WERI-Rb-1 (cell line): ENCODE data around the gene UBL4B.

ENCODE experiments used
- DNase-seq: peaks from one replicate; pipeline ENCODE4 v3.0.0-alpha.2; 2020
- H3K27ac ChIP-seq: fragments of 250-450 bp; sonication (Bioruptor Pico); 2 replicates; pipeline ENCODE4 v1.5.1; 2020; ENCODE audit warnings: mild to moderate bottlenecking, moderate library complexity
- H3K27me3 ChIP-seq: fragments of 250-450 bp; sonication (Bioruptor Pico); 2 replicates; pipeline ENCODE4 v1.5.1; 2021; ENCODE audit warnings: mild to moderate bottlenecking, low read depth, moderate library complexity; ENCODE audit not compliant: insufficient read depth, severe bottlenecking
- H3K36me3 ChIP-seq: fragments of 250-450 bp; sonication (Bioruptor Pico); 2 replicates; pipeline ENCODE4 v1.5.1; 2020; ENCODE audit warnings: mild to moderate bottlenecking, moderate library complexity
- H3K4me3 ChIP-seq: 2 replicates; pipeline ENCODE4 v1.5.1; 2011; ENCODE audit warnings: low read depth, mild to moderate bottlenecking, control low read depth, low read length
- H3K9me3 ChIP-seq: fragments of 250-450 bp; sonication (Bioruptor Pico); 2 replicates; pipeline ENCODE4 v1.5.1; 2021; ENCODE audit warnings: mild to moderate bottlenecking, moderate library complexity; ENCODE audit not compliant: severe bottlenecking
- TF ChIP-seq, protein P1 (sequence below): IDR thresholded peaks from 2 replicates; pipeline ENCODE4 v1.5.1; 2011; ENCODE audit warnings: low read depth, mild to moderate bottlenecking, control low read depth, inconsistent platforms, low read length

UBL4B gene

DNA sequence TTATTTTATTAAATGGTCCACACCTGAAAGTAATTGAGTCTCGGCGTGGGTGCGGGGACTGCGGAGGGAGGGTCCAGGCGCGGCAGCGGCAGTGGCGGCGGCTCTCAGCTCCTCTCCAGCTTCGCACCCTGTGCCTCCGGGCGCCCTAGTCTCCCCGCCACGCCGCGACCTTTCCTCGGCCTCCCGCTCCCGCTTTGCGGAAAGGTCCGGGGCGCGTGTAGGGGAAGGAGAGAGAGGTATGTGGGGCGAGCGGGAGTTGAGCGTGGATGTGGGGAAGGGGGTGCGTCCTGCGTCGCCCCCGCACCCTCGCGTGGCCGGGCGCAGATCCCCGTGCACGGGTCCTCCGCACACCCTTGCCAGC lies 28.4 kb upstream of the UBL4B start:
- H3K4me3 ChIP-seq, result peak overlapping the region; percentile 44
- no peaks in the 10 kb centered on the region for H3K36me3 ChIP-seq
- no peak for DNase-seq
- H3K27ac ChIP-seq, result no peak overlapping the region
- no peaks in the 10 kb centered on the region for H3K9me3 ChIP-seq
- TF ChIP-seq, protein P1, sequence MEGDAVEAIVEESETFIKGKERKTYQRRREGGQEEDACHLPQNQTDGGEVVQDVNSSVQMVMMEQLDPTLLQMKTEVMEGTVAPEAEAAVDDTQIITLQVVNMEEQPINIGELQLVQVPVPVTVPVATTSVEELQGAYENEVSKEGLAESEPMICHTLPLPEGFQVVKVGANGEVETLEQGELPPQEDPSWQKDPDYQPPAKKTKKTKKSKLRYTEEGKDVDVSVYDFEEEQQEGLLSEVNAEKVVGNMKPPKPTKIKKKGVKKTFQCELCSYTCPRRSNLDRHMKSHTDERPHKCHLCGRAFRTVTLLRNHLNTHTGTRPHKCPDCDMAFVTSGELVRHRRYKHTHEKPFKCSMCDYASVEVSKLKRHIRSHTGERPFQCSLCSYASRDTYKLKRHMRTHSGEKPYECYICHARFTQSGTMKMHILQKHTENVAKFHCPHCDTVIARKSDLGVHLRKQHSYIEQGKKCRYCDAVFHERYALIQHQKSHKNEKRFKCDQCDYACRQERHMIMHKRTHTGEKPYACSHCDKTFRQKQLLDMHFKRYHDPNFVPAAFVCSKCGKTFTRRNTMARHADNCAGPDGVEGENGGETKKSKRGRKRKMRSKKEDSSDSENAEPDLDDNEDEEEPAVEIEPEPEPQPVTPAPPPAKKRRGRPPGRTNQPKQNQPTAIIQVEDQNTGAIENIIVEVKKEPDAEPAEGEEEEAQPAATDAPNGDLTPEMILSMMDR, result no peak
- H3K27me3 ChIP-seq, result peaks cover 30% of the 10 kb centered on the region

DNA sequence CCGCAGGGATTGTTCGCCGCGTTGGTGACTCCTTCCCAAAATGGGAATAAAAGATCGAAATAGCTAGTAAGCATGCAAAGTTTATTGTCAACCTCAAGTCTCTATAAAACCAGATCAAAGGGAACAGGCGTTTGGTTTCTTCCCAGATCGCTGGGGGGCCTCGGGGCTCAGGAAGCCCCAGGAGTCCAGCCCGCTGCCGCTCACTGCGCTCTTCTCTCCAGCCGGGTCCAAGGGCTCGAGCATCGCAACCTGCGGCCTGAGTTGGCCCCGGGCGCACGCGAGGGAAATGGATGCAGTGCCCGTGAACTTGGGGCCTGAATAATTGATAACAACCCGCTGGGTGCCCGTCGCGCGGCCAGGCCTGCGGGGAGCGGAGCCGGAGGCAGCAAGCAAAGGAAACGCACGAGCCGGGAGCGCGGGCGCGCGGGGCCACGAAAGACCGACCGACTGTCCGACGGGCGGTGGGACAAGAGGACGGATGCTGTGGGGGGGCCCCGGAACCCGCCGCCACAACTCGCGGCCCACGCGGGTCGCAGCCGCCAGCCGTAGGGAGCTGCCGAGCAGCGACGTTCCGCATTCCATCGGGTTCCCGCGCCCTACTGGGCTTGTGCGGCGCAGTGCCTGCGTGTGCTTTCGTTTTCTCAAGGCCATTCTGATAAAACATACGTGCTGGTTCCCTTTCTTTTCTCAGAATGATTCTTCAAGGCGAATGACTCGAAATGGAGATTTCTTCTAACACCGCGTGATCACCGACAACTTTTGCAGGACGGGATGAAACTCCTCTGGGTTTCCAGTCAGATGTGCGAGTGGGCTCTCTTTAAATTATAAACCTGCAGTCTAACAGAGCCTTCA lies 27.8 kb upstream of the UBL4B start:
- TF ChIP-seq, protein P1, result no peak
- no peak overlapping the region for H3K27ac ChIP-seq
- peak overlapping the region; percentile 44 for H3K4me3 ChIP-seq
- H3K27me3 ChIP-seq, result peaks cover 30% of the 10 kb centered on the region
- DNase-seq, result no peak
- no peaks in the 10 kb centered on the region for H3K9me3 ChIP-seq
- no peaks in the 10 kb centered on the region for H3K36me3 ChIP-seq

DNA sequence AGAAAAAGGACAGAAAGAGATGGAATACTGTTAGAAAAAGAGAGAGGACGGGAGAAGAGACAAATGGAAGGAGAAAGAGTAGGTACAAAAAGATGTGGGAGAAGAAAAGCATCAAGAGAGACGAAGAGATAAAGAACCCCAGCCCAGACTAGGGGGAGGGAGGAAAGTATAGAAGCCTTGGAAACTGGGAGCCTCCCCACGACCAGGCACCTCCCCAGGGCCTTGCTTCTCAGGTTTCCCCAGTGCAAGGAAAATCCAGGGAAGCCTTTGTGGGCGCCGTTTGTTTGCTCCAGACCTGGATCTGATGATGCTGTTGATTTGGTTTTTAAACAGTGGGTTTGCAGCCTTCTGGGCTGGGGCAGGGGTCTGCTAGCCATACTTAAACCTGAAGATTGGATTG lies 26.6 kb upstream of the UBL4B start:
- H3K27ac ChIP-seq, result no peak overlapping the region
- H3K36me3 ChIP-seq, result no peaks in the 10 kb centered on the region
- no peak for DNase-seq
- TF ChIP-seq, protein P1, result no peak
- H3K9me3 ChIP-seq, result no peaks in the 10 kb centered on the region
- peaks cover 30% of the 10 kb centered on the region for H3K27me3 ChIP-seq
- H3K4me3 ChIP-seq, result no peak overlapping the region

DNA sequence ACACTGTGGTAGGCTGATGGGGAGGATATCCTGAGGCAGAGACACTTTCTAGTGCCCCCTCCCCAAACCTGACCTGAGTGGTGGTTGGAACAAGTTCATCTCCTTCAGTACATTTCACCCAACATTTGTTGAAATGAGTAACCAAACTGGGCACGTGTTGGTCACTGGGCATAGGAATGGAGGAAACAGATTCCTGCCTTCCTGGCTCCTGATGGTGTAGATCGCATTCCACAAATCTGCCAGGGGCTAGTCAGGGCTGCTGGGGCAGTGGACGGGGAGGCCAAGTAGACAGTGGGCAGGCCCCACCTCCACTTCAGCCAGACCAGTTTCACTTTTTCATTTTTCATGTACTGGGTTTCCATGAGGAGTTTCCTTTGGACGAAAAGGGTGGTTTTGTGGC lies 25.3 kb upstream of the UBL4B start:
- H3K9me3 ChIP-seq, result no peaks in the 10 kb centered on the region
- peaks cover 30% of the 10 kb centered on the region for H3K27me3 ChIP-seq
- TF ChIP-seq, protein P1, result no peak
- no peak for DNase-seq
- no peak overlapping the region for H3K27ac ChIP-seq
- H3K4me3 ChIP-seq, result no peak overlapping the region
- no peaks in the 10 kb centered on the region for H3K36me3 ChIP-seq

DNA sequence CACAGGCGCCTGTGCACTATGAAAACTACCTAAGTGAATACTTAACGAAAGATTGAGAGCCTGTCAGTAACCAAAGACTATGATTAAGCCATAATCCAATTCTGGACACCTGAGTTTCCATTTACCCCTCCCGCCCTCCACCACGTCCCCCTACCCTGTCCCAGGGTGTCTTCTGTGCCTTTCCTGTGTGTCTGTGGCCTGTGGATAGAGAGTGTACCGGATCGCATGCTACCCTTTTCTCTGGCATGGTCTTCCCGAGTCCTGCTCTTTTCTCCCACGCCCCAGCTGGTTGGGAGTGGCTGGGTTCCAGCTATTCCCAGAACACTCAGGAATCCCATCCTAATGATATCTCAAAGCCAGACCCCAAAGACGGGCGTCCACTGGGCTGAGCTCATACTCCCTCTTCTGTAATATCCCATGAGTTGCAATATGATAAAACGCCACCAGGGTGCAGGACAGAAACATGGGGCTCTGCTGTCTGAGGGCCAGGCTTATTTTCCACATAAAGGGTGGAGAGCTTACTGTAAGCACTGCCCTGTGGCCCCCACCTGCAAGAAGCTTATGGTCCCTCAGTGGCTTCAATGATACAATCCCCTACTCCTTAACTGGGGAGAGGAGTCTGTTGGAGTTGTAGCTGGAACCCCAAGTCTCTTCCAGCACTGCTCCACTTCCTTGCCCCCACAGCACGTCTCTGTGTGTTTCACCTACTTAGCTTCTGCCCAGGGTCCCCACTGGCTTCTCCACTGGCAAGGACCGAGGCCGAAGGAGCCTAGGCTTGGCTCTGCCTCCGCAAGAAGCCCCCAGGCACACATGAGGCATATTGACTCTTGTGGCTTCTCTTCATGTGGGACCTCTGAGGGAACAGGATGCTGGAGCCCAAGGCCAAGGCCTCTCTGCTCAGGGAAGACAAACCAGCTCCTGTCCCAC lies 24.2 kb upstream of the UBL4B start:
- Histone ChIP-seq H3K4me3 (no peak overlapping the region), H3K9me3 (no peaks in the 10 kb centered on the region), H3K27me3 (peaks cover 29% of the 10 kb centered on the region), H3K27ac (no peak overlapping the region), H3K36me3 (no peaks in the 10 kb centered on the region)
- peak; percentile 78 for DNase-seq
- TF ChIP-seq, protein P1, result peak; percentile 68
